Pancreas (tissue), 10 donors: ENCODE measurements around the gene MUC2. TPM values are rescaled to one million over a fixed set of nuclear protein-coding genes. Genes with fewer than 3 reads are reported as not detected.

Source experiments
- ATAC-seq, 4 donors: fragments of 200-7000 bp; cut with Tn5 transposase; one replicate each; pipeline versions ENCODE4 v1.8.0 to v1.9.1; 2020; ENCODE audit warnings: mild to moderate bottlenecking in 4 of 4, moderate library complexity in 4 of 4
- DNase-seq, 6 donors: peaks; one replicate each; pipeline ENCODE4 v3.0.0-alpha.2; 2020
- FAIRE-seq: peaks from 2 replicates; lab custom pipeline; 2012; peaks lifted over from hg19 to GRCh38; lab: Jason Lieb, UNC
- H3K27ac ChIP-seq, 4 donors: fragments of 200-600 bp; sonication (generic); 1 replicate in 3 of 4; 2 replicates in 1 of 4; pipeline versions ENCODE4 v1.5.0 to v1.8.0; 2020
- H3K27me3 ChIP-seq, 4 donors: fragments of 200-600 bp; one replicate each; pipeline ENCODE4 v1.8.0; 2021
- H3K36me3 ChIP-seq, 3 donors: fragments of 200-600 bp; sonication (generic) in 1 of 3; one replicate each; pipeline versions ENCODE4 v1.5.0 to v1.8.0; 2020 to 2021
- H3K4me1 ChIP-seq, 3 donors: fragments of 200-600 bp; one replicate each; pipeline ENCODE4 v1.8.0; 2021
- H3K4me3 ChIP-seq, 4 donors: fragments of 200-600 bp; sonication (generic) in 2 of 4; one replicate each; pipeline versions ENCODE4 v1.5.0 to v1.8.0; 2020 to 2021
- H3K9me3 ChIP-seq, 4 donors: fragments of 200-600 bp; one replicate each; pipeline ENCODE4 v1.8.0; 2021
- CTCF ChIP-seq, 4 donors: fragments of 200-600 bp; sonication (generic) in 3 of 4; IDR thresholded peaks; one replicate each; pipeline versions ENCODE4 v1.5.0 to v1.8.0; 2021; ENCODE audit warnings: antibody characterized with exemption in 4 of 4
- WGBS, 2 donors: extraction: QIAGEN DNeasy Blood & Tissue Kit; methylation state at CpG; one replicate each; pipeline ENCODE4 v1.1.7; 2013; 5-methylcytosine and 5-hydroxymethylcytosine counted together
- intact Hi-C, 3 donors: fragments of 100-400 bp; cut with DNase I; formaldehyde crosslinking; loops; one replicate each; pipeline versions ENCODE4 v1.11.1 to v1.14.2; 2022
- polyA plus RNA-seq, 2 donors: library from polyadenylated mRNA; stranded (reverse); fragments of 200-250 nt; gene quantifications; one replicate each; pipeline ENCODE4 v1.2.3, GENCODE V29; 2013
- total RNA-seq, 6 donors: library from RNA; stranded (reverse); fragmentation: NEBNext Ultra II Directional in 4 of 6; extraction: Animal tissue kit (Norgen Biotek cat#: 25700) in 4 of 6; gene quantifications; one replicate each; pipeline versions ENCODE4 v1.2.1 to v1.2.4, GENCODE V29; 2021 to 2023
- donor health status: healthy with polysubstance abuse.
- donor health status: DM: no; HTN: no; CAD: no; lungs with moderate emphysema.
- donor health status: DM: no; HTN: no; CAD: no.
- donor health status: control.
- donor health status: control.
- donor health status: Bipolar disorder and iron deficiency.
- donor health status: DM: yes; HTN: yes; CAD: no.
- donor health status: DM: no; HTN: no; CAD: no.
- donor health status: DM: no; HTN: no; CAD: no.
- donor health status: DM: yes; HTN: yes; CAD: no.

Gene MUC2
- total and polyA plus RNA-seq, 8 donors, result 0.03 to 0.57 (median 0.04) TPM; not detected in 4

GRCh38 chr11:1035577-1036283 is 38.9 kb upstream of the MUC2 start:
- H3K4me3 ChIP-seq, result peak overlapping the region; percentile 7 to 41 (median 16)
- ATAC-seq (no peak), FAIRE-seq (no peak), DNase-seq (peak in 2 of 6 donors; percentile 47 to 86)
- intact Hi-C loops, result no loop called here
- no peaks in the 10 kb centered on the region for H3K27me3 ChIP-seq
- peak overlapping the region; percentile 15 to 63 (median 47) for H3K27ac ChIP-seq
- peaks cover 13 to 20% (median 20%) of the 10 kb centered on the region in 3 donors for H3K4me1 ChIP-seq
- H3K36me3 ChIP-seq, result no peaks in the 10 kb centered on the region
- no peaks in the 10 kb centered on the region for H3K9me3 ChIP-seq
- 65 to 69% methylated on average over 17 to 29 of the region's 29 CpGs for WGBS, 2 donors
- TF ChIP-seq CTCF (IDR thresholded peaks at IDR 0.05), result no peak

GRCh38 chr11:1036303-1036923 is 38.3 kb upstream of the MUC2 start, which contains the start of gene MUC6:
Gene MUC6 (minus strand): TSS chr11:1036718. CDS start chr11:1036655, 63 bp downstream.
- Histone ChIP-seq H3K27me3 (no peaks in the 10 kb centered on the region), H3K4me3 (peak within 1 kb of the TSS; percentile 7 to 41 (median 16)), H3K27ac (peak within 1 kb of the TSS; percentile 41 to 66 (median 59)), H3K4me1 (peaks cover 19 to 27% (median 27%) of the 10 kb centered on the region in 3 donors), H3K36me3 (no peaks in the 10 kb centered on the region), H3K9me3 (no peaks in the 10 kb centered on the region)
- ATAC-seq, result peak; percentile 5 to 36 (median 17)
- intact Hi-C loops, result no loop called here
- DNase-seq, result peak in 4 of 6 donors; percentile 64 to 87 (median 72)
- FAIRE-seq, result no peak
- TF ChIP-seq CTCF (IDR thresholded peaks at IDR 0.05), result no peak
- 51 to 61% methylated on average over 38 to 42 of the region's 42 CpGs for WGBS, 2 donors

- H3K27me3 ChIP-seq, result no peaks in the 10 kb centered on the region
- H3K36me3 ChIP-seq, result no peaks in the 10 kb centered on the region
- peak overlapping the region in 2 of 4 donors; percentile 19 to 41 for H3K4me3 ChIP-seq
- peaks cover 24 to 32% (median 32%) of the 10 kb centered on the region in 3 donors for H3K4me1 ChIP-seq
- H3K9me3 ChIP-seq, result no peaks in the 10 kb centered on the region
- intact Hi-C loops, result no loop called here
- FAIRE-seq (no peak), ATAC-seq (no peak), DNase-seq (no peak)
- H3K27ac ChIP-seq, result peak overlapping the region; percentile 41 to 66 (median 59)
- no peak for TF ChIP-seq CTCF (IDR thresholded peaks at IDR 0.05)
- 53 to 64% methylated on average over 12 to 13 of the region's 13 CpGs for WGBS, 2 donors
Measured at GRCh38 chr11:1036931-1037330, 37.7 kb upstream of the MUC2 start.

- Histone ChIP-seq H3K4me1 (peaks cover 31 to 38% (median 35%) of the 10 kb centered on the region in 3 donors), H3K27ac (peak overlapping the region in 2 of 4 donors; percentile 55 to 63), H3K4me3 (no peak overlapping the region), H3K9me3 (no peaks in the 10 kb centered on the region), H3K36me3 (no peaks in the 10 kb centered on the region), H3K27me3 (no peaks in the 10 kb centered on the region)
- no peak for TF ChIP-seq CTCF (IDR thresholded peaks at IDR 0.05)
- 88 to 92% methylated on average over 25 to 26 of the region's 26 CpGs for WGBS, 2 donors
- ATAC-seq (no peak), FAIRE-seq (no peak), DNase-seq (peak in 2 of 6 donors; percentile 38 to 78)
- intact Hi-C loops, result no loop called here
Measured at GRCh38 chr11:1037506-1038055, 37.1 kb upstream of the MUC2 start.
